ENCODE results near the gene CCL26. TPM values are rescaled to one million over a fixed set of nuclear protein-coding genes. Genes with fewer than 3 reads are reported as not detected.

CCL26 gene
- total and polyA plus RNA-seq, 2 donors (not counting 3 experiments of a cell fraction or from before 2014, with no cell fraction given) = not detected

GRCh38 chr7:75732764-75733630 lies 39.0 kb downstream of the CCL26 start:
- H3K79me2 ChIP-seq (ENCODE audit: control insufficient read depth, insufficient read depth, low read length) = no peaks in the 10 kb centered on the region
- dilution Hi-C loops (cut with MboI; ENCODE audit: extremely low pct_ligation_motif_present, low sequenced_read_pairs) (no loop called here), intact Hi-C loops (cut with micrococcal nuclease) (no loop called here)
- FAIRE-seq (no peak), DNase-seq (ENCODE audit: low read depth, low spot score) (no peak)
- no peaks in the 10 kb centered on the region for H3K27me3 ChIP-seq (ENCODE audit: control insufficient read depth in 2 of 2, insufficient read depth in 2 of 2, low read length in 2 of 2)
- no peaks in the 10 kb centered on the region for H3K9me3 ChIP-seq (replicated peaks; ENCODE audit: control insufficient read depth, insufficient read depth, low read length)
- no peaks in the 10 kb centered on the region for H3K36me3 ChIP-seq (ENCODE audit: control insufficient read depth in 2 of 2, extremely low read depth in 1 of 2, insufficient read depth in 2 of 2, low read length in 2 of 2)
- peaks cover 3% of the 10 kb centered on the region for H3K4me1 ChIP-seq (ENCODE audit: control insufficient read depth, extremely low read depth, insufficient read depth, low read length)
- TF ChIP-seq EZH2 (IDR thresholded peaks at IDR 0.05; ENCODE audit: borderline replicate concordance, low read depth, low read length, severe bottlenecking) (no peak), CTCF (IDR thresholded peaks at IDR 0.05; ENCODE audit: extremely low read depth in 1 of 2, insufficient read depth in 1 of 2, low read depth in 1 of 2, low read length in 2 of 2) (no peak), MAX (IDR thresholded peaks at IDR 0.05; ENCODE audit: insufficient read depth, insufficient read length) (no peak), JUN (IDR thresholded peaks at IDR 0.05; ENCODE audit: borderline replicate concordance, insufficient read depth, insufficient read length, low read depth) (no peak), GATA2 (IDR thresholded peaks at IDR 0.05; ENCODE audit: insufficient read depth, insufficient read length, low read depth, low read length) (no peak), FOS (IDR thresholded peaks at IDR 0.05; ENCODE audit: borderline replicate concordance, insufficient read depth, low read length) (no peak), MYC (IDR thresholded peaks at IDR 0.05; ENCODE audit: low read depth, low read length) (no peak), POLR2A (IDR thresholded peaks at IDR 0.05; ENCODE audit: low read depth, low read length) (no peak), POLR2AphosphoS5 (IDR thresholded peaks at IDR 0.05; ENCODE audit: insufficient read depth, low read depth, low read length) (no peak)
- H3K4me3 ChIP-seq (replicated peaks in 1 of 3; ENCODE audit: insufficient read depth in 1 of 3, low read depth in 1 of 3, low read length in 3 of 3) = no peak overlapping the region
- no peak overlapping the region for H3K4me2 ChIP-seq (ENCODE audit: insufficient read depth, low read length)
- H3K9ac ChIP-seq (replicated peaks; ENCODE audit: extremely low read depth, insufficient read depth, low read length) = no peak overlapping the region
- no peaks in the 10 kb centered on the region for H4K20me1 ChIP-seq (replicated peaks; ENCODE audit: control insufficient read depth, extremely low read depth, insufficient read depth, low read length)
- H3K27ac ChIP-seq (ENCODE audit: insufficient read depth, low read depth, low read length) = no peak overlapping the region
- no peak overlapping the region for H2AFZ ChIP-seq (ENCODE audit: low read depth, low read length)
- ChIA-PET CTCF (interaction anchor here (0.8 to 1.0 kb wide), 2 partner anchors 61 to 168 kb away, joined by 3 to 4 read pairs; no protein-coding TSS in a partner anchor), POLR2A (no interaction called here)
- no peaks in the 10 kb centered on the region for H3K9me1 ChIP-seq (replicated peaks; ENCODE audit: control insufficient read depth, extremely low read depth, insufficient read depth, low read length)
- BruUV-seq (replicated peaks) = no TSS peak

Measured in endothelial cell of umbilical vein (primary cell).